Activated T-helper 2 cell treated with anti-CD3 and anti-CD28 coated beads, Interferon-gamma antibody, Interleukin-2, Interleukin-4, amounts not matched to agents 10 μg/mL and 5 μg/mL and 100 μg/mL, durations not matched to agents 14 hours and 24 hours and 36 hours (primary cell): ENCODE results near the gene ODF2. TPM values are rescaled to one million over a fixed set of nuclear protein-coding genes. Genes with fewer than 3 reads are reported as not detected.
"Not testable (repeated sequence)": the region's sequence is repeated elsewhere in the genome, so short reads cannot be mapped to it uniquely, and the experiment has no call there.

Source experiments
- DNase-seq: peaks from one replicate; pipeline ENCODE4 v3.0.0; 2021; ENCODE audit warnings: low spot score
- H3K27ac Mint-ChIP-seq: one replicate; pipeline ENCODE4 v1.8.0; 2021; ENCODE audit warnings: mixed read lengths
- H3K27me3 Mint-ChIP-seq: one replicate; pipeline ENCODE4 v1.8.0; 2021; ENCODE audit warnings: low read depth, mixed read lengths
- H3K36me3 Mint-ChIP-seq: one replicate; pipeline ENCODE4 v1.8.0; 2021; ENCODE audit warnings: low read depth, mixed read lengths
- H3K4me1 Mint-ChIP-seq: one replicate; pipeline ENCODE4 v1.8.0; 2021; ENCODE audit warnings: low read depth, mixed read lengths
- H3K4me3 Mint-ChIP-seq: one replicate; pipeline ENCODE4 v1.8.0; 2021; ENCODE audit warnings: low read depth, mild to moderate bottlenecking, moderate library complexity, mixed read lengths
- H3K9me3 Mint-ChIP-seq: one replicate; pipeline ENCODE4 v1.8.0; 2021; ENCODE audit warnings: mixed read lengths
- intact Hi-C: fragments of 100-400 bp; cut with micrococcal nuclease; formaldehyde crosslinking; loops from one replicate; pipeline ENCODE4 v1.15.1; 2023
- total RNA-seq: library from RNA; stranded (reverse); gene quantifications from 2 replicates; pipeline ENCODE4 v1.2.3, GENCODE V29; 2022

The ODF2 gene
- 61.5 and 64.4 TPM in 2 replicates for total RNA-seq

DNA sequence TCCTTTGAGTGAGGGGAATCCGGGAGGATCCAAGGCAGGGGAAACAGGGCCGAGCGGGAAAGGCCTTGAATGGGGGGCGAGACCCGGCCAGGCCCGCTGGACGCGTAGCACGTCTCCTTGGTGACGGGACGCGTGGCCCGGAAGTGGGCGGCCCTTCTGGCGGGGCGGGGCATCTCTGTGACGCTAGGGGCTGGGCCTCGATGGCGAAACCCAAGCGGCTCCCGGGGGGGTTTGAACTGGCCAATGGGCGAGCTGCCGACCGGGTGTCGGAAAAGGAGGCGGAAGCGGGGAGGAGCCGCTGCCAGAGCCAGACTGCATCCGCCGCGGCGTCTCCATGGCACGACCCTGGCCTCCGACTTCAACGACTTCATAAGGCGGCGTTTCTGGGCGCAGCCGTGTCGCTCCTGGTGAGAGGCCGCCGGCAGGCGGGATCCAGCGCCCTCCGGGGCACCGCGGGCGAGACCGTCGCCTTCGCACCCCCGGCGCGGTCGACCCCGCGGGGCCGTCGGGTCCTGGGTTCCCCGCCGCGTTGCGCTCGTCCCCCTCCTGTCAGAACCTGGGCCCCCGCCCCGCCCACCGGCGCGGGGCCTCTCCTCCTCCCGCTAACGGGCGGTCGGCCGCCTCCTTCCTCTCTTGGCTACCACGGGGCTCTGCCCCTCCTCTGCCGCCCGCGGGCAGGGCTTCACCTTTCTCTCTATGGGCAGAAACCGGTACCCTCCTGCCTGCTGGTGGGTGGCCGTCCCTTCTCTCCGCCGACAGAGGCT is at the start of gene ODF2:
Gene ODF2 (plus strand): TSS at position 158 of the 764 bp plus-strand sequence. CDS start 86 bp downstream, at position 244.
- H3K27ac Mint-ChIP-seq: peak within 1 kb of the TSS; percentile 87
- H3K27me3 Mint-ChIP-seq: no peaks in the 10 kb centered on the region
- H3K9me3 Mint-ChIP-seq: no peaks in the 10 kb centered on the region
- peaks cover 12% of the 10 kb centered on the region for H3K4me1 Mint-ChIP-seq
- peak within 1 kb of the TSS; percentile 93 for H3K4me3 Mint-ChIP-seq
- intact Hi-C loops: loop anchor here (1.0 to 5.0 kb wide), 3 partner anchors 35 to 96 kb away; partner anchors contain the start of genes GLE1 and SPTAN1
- peak; percentile 98 for DNase-seq
- H3K36me3 Mint-ChIP-seq: peaks cover 19% of the 10 kb centered on the region

DNA sequence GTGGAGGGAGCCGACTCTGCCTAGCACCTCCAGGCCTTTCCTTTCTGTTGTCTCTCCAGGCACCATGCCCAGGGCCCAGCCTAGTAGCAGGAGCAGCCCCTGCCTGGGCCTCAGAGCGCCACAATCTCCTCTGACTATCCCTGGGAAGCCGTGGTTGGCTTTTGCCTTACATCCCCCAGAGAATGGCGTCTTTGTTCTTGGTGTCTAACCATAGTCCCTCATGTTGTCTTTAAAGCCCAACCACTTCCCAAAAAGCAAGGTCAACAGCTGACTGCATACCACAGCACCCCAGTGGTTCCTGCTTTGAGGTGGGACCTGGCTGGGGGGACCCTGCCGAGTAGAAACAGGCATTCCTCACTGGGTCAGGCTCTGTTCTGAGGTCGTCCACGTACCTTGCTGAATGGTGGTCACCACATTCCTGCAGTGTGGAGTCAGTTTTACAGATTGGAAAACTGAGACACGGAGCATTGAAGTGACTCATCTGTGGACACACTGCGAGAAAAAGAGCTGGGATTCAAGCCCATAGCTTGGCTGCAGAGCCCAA is 48.9 kb upstream of the ODF2 start:
- intact Hi-C loops: no loop called here
- Mint-ChIP-seq H3K36me3 (no peaks in the 10 kb centered on the region), H3K4me1 (no peaks in the 10 kb centered on the region), H3K9me3 (no peaks in the 10 kb centered on the region), H3K27me3 (peaks cover 30% of the 10 kb centered on the region), H3K27ac (no peak overlapping the region), H3K4me3 (no peak overlapping the region)
- no peak for DNase-seq

DNA sequence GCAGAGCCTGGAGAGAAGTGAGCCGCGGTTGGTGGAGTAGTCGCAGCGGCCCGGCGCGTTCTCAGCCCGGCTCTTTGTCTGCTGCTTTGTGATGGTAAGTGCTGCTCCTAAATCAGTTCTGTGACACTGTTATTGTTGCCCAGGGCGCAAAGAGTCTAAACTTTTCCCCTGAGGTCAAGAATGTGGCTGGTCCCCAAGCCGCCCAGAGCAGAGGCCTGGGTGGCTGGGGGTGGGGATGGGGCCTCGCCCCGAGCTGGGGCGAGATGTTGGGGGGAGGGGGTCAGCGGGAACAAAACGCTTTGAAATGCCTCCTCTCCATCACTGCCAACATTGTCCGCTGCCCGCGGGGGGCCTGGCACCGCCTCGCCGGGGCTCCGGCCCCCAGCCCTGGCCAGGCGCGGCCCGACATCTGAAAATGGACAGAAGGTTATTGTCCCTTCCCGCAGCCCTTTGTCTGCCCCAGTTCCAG is 46.8 kb upstream of the ODF2 start:
- intact Hi-C loops: no loop called here
- H3K27ac Mint-ChIP-seq: no peak overlapping the region
- no peaks in the 10 kb centered on the region for H3K36me3 Mint-ChIP-seq
- no peaks in the 10 kb centered on the region for H3K9me3 Mint-ChIP-seq
- H3K27me3 Mint-ChIP-seq: peaks cover 35% of the 10 kb centered on the region
- DNase-seq: no peak
- no peak overlapping the region for H3K4me3 Mint-ChIP-seq
- no peaks in the 10 kb centered on the region for H3K4me1 Mint-ChIP-seq

DNA sequence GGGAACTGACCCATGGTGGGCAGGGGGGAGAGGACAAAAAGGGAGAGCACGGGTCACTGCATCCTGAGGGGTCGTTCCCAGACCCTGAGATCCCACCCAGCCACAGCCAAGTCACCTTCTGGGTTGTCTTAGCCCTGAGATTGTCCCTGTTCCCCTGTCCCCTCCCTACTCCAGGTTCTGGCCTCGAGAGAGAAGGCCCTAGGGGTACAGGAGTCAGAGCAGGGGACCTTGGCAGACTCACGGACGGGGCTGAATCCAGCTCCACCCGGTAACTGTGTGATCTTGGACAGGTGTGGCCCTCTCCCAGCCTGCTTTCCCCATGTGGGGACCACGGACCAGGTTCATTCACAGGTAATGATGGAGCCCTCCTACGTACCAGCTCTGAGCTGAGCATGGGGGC is 46.4 kb upstream of the ODF2 start:
- no peak overlapping the region for H3K4me3 Mint-ChIP-seq
- no peaks in the 10 kb centered on the region for H3K36me3 Mint-ChIP-seq
- no peak overlapping the region for H3K27ac Mint-ChIP-seq
- no peaks in the 10 kb centered on the region for H3K9me3 Mint-ChIP-seq
- H3K4me1 Mint-ChIP-seq: no peaks in the 10 kb centered on the region
- intact Hi-C loops: no loop called here
- peaks cover 36% of the 10 kb centered on the region for H3K27me3 Mint-ChIP-seq
- no peak for DNase-seq

DNA sequence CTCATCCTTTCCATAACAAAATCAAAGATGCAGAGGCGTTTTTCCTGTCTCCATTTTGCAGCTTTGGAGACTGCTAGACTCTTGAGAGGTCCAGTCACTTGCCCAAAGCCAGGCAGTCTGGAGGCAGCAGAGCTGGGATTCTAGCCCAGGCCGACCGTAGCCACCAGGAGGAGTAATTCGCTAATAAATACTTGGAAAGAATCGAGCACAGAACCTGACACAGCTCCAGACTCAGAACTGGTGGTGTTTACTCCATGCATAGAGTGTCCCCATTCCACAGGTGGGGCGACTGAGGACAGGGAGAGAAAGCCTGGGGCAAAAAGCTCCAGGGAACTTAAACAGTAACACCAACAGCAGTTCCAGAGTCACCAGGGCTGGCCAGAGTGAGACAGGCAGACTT is 45.8 kb upstream of the ODF2 start:
- Mint-ChIP-seq H3K4me3 (no peak overlapping the region), H3K9me3 (no peaks in the 10 kb centered on the region), H3K27ac (no peak overlapping the region), H3K4me1 (no peaks in the 10 kb centered on the region), H3K27me3 (peaks cover 40% of the 10 kb centered on the region), H3K36me3 (no peaks in the 10 kb centered on the region)
- intact Hi-C loops: loop anchor here (10.0 kb wide), 1 partner anchor 115 kb away; no protein-coding TSS in a partner anchor
- DNase-seq: no peak

DNA sequence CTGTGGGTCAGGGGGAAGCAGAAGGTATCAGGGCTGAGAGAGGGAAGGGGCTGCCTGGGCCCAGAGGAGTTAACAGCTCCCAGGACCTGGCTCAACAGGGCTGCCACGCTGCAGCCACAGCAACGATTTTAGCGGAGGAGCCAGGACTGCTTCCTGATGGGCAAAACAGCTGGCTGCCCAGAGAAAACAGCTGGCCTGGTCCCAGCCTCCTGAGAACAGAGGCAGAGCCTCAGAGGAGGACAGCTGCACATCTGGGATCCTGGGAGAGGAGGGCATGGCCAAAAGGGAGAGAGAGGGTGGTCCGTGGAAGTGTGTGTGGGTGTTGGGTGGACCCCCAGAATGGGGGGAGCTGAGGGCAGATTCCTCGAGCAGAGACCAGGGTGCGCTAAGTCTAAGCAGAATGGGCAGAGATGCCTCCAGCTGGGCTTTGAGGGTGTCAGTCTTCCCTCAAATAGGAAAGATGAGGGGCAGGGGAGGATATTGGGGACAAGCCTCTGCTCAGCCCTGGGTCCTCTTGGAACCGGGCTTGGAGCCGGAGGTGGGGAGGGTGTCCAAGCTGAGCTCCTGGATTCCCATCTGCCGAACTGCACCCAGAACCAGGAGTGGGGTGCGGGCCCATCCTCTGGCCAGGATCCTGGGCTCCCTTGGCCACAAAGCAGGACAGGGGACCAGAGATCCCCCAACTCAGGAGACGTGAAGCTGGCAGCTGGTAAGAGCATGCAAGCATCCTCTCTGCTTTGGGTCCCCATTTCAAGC is 44.3 kb upstream of the ODF2 start:
- intact Hi-C loops: loop anchor here (1.0 to 10.0 kb wide), 2 partner anchors 49 to 117 kb away; no protein-coding TSS in a partner anchor
- no peaks in the 10 kb centered on the region for H3K36me3 Mint-ChIP-seq
- H3K27me3 Mint-ChIP-seq: peaks cover 54% of the 10 kb centered on the region
- no peaks in the 10 kb centered on the region for H3K9me3 Mint-ChIP-seq
- no peak for DNase-seq
- H3K4me3 Mint-ChIP-seq: no peak overlapping the region
- H3K4me1 Mint-ChIP-seq: peaks cover 6% of the 10 kb centered on the region
- no peak overlapping the region for H3K27ac Mint-ChIP-seq

DNA sequence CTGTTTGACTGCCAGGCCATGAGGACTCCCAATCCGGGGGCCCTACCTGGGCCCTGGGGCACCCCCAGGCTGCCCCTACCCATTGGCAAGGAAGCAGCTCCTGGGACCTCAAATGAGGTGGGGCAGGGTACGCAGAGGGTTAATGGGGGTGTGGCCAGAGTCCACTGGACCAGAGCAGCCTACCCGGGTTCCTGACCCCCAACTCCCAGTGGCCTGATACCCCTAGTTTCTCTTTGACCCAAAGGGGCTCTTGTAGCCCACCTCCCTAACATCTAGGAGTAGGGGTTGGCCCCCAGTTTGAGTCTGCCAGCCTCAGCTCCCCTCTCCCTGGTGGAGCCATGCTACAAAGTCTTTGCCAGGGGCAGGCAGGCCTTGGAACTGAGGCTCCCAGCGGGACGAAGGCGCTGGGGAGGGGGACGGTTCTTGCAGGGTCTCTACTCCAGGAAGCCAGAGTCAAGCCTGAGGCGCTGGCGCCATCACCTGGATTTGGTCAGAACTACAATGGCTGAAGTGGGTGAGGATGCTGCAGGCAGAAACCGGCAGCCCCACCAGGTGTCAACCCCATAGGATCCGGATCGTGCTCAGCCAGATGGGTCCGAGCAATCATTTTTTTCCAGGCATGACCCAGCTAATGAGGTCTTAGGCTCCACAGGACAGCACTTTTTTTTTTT is 43.6 kb upstream of the ODF2 start:
- Mint-ChIP-seq H3K27ac (no peak overlapping the region), H3K4me1 (peaks cover 8% of the 10 kb centered on the region), H3K36me3 (no peaks in the 10 kb centered on the region), H3K9me3 (no peaks in the 10 kb centered on the region), H3K4me3 (no peak overlapping the region), H3K27me3 (peaks cover 53% of the 10 kb centered on the region)
- DNase-seq: peak; percentile 25
- intact Hi-C loops: loop anchor here (1.0 to 10.0 kb wide), 2 partner anchors 50 to 117 kb away; no protein-coding TSS in a partner anchor

DNA sequence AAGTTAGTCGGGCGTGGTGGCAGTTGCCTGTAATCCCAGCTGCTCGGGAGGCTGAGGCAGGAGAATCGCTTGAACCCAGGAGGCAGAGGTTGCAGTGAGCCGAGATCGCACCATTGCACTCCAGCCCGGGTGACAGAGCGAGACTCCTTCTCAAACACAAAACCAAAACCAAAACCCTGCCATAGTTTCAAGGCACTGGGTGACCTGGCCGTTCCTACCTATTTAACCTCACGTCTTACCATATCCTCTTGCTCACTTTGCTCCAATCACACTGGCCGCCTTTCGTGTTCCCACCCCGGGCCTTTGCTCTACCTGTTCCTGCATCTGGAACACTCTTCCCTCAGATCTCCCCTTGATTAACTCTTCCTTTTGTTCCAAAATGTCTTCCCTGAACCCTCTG is 42.1 kb upstream of the ODF2 start:
- H3K4me3 Mint-ChIP-seq, H3K36me3 Mint-ChIP-seq, DNase-seq, H3K27ac Mint-ChIP-seq, H3K9me3 Mint-ChIP-seq, H3K4me1 Mint-ChIP-seq: not testable (repeated sequence)
- intact Hi-C loops: loop anchor here (10.0 kb wide), 1 partner anchor 119 kb away; no protein-coding TSS in a partner anchor
- peaks cover 50% of the 10 kb centered on the region for H3K27me3 Mint-ChIP-seq

DNA sequence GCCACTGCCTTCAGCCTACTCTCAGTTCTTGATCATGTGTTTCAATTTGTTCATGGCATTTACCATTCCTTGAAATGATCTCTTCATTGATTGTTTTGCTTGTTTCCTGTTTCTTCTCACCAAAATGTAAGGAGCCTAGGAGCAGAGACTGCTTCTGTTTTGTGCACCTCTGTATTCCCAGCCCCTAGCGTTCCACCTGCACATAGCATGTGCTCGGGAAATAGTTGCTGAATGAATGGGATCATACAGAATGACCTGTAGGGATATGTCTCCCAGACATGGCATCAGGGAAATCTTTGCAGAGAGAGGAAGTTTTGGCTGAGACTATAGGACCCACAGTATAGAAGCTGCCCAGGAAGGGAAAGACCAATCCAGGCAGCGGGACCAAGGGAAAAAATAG is 41.3 kb upstream of the ODF2 start:
- DNase-seq: no peak
- H3K36me3 Mint-ChIP-seq: no peaks in the 10 kb centered on the region
- intact Hi-C loops: loop anchor here (10.0 kb wide), 1 partner anchor 120 kb away; no protein-coding TSS in a partner anchor
- no peak overlapping the region for H3K4me3 Mint-ChIP-seq
- peaks cover 8% of the 10 kb centered on the region for H3K4me1 Mint-ChIP-seq
- no peak overlapping the region for H3K27ac Mint-ChIP-seq
- no peaks in the 10 kb centered on the region for H3K9me3 Mint-ChIP-seq
- H3K27me3 Mint-ChIP-seq: peaks cover 55% of the 10 kb centered on the region

DNA sequence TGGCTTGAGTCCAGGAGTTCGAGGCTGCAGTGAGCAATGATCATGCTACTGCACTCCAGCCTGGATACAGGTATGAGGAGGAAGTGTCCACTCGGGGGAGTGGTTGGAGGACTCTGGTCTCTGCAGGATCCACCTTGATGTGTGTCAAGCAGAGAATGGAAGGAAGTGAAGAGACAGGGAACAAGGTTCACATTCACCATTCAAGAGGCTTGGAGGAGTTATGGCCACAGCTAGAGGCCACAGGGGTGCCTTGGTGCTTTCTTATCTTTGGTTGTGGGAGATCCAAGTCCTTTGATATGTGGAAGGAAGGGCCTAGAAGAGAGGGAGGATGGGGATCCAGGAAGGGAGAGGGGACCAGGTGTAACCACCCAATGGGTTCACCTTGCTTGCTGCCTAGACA is 40.5 kb upstream of the ODF2 start:
- Mint-ChIP-seq H3K9me3 (no peaks in the 10 kb centered on the region), H3K36me3 (no peaks in the 10 kb centered on the region)

DNA sequence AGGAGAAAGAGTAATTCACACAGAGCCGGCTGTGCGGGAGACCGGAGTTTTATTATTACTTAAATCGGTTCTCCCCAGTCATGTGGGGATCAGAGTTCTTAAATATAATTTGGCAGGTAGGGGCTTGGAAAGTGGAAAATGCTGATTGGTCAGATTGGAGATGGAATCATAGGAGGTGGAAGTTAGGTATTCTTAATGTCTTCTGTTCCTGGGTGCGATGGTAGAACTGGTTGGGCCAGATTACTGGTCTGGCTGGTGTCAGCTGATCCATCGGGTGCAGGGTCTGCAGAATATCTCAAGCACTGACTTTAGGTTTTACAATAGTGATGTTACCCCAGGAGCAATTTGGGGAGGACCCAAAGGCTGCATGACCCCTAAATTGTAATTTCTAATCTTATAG is 39.8 kb upstream of the ODF2 start:
- H3K4me1 Mint-ChIP-seq: peaks cover 11% of the 10 kb centered on the region
- H3K27ac Mint-ChIP-seq: no peak overlapping the region
- no peaks in the 10 kb centered on the region for H3K36me3 Mint-ChIP-seq
- no peak overlapping the region for H3K4me3 Mint-ChIP-seq
- intact Hi-C loops: loop anchor here (10.0 kb wide), 1 partner anchor 121 kb away; no protein-coding TSS in a partner anchor
- H3K27me3 Mint-ChIP-seq: peaks cover 49% of the 10 kb centered on the region
- H3K9me3 Mint-ChIP-seq: no peaks in the 10 kb centered on the region
- DNase-seq: no peak

More for the DNA sequence above, 40.5 kb upstream of the ODF2 start:
- intact Hi-C loops: loop anchor here (10.0 kb wide), 1 partner anchor 120 kb away; no protein-coding TSS in a partner anchor
- no peak for DNase-seq
- peaks cover 53% of the 10 kb centered on the region for H3K27me3 Mint-ChIP-seq
- peaks cover 11% of the 10 kb centered on the region for H3K4me1 Mint-ChIP-seq
- no peak overlapping the region for H3K4me3 Mint-ChIP-seq
- no peak overlapping the region for H3K27ac Mint-ChIP-seq

DNA sequence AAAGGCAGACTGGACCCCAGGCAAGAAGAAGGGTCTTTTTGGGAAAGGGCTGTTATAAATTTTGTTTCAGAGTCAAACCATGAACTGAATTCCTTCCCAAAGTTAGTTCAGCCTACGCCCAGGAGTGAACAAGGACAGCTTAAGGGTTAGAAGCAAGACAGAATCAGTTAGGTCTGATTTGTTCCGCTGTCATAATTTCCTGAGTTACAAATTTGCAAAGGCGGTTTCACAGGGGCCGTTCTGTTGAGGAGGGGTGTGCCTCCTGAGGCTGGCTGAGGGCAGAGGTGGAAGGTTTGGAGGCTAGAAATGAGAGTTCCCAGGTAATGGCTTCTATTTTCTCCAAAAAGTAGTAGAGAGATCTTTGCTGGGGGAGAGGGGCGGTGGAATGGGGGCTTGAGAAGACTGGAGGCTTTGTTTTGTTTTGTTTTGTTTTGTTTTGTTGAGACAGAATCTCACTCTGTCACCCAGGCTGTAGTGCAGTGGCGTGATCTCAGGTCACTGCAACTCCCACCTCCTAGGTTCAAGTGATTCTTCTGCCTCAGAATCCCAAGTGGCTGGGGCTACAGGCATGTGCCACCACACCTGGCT is 39.3 kb upstream of the ODF2 start:
- H3K9me3 Mint-ChIP-seq: no peaks in the 10 kb centered on the region
- DNase-seq: no peak
- intact Hi-C loops: loop anchor here (10.0 kb wide), 1 partner anchor 122 kb away; no protein-coding TSS in a partner anchor
- H3K27me3 Mint-ChIP-seq: peaks cover 44% of the 10 kb centered on the region
- peaks cover 11% of the 10 kb centered on the region for H3K4me1 Mint-ChIP-seq
- no peak overlapping the region for H3K4me3 Mint-ChIP-seq
- no peaks in the 10 kb centered on the region for H3K36me3 Mint-ChIP-seq
- H3K27ac Mint-ChIP-seq: no peak overlapping the region
